SU-DHL-6 (cell line): ENCODE measurements around the gene KIF18B.

Experiments
- H2AFZ ChIP-seq: fragments of 200-600 bp; sonication (generic); 2 replicates; pipeline ENCODE4 v1.6.1; 2014; ENCODE audit warnings: low read depth, mild to moderate bottlenecking, moderate library complexity, mixed read lengths, antibody characterized with exemption, low read length; ENCODE audit not compliant: severe bottlenecking
- H3F3A ChIP-seq: fragments of 200-600 bp; shearing (Covaris generic); 2 replicates; pipeline ENCODE4 v1.6.0; 2016; ENCODE audit warnings: antibody characterized with exemption, mild to moderate bottlenecking; ENCODE audit not compliant: insufficient read depth
- H3K27ac ChIP-seq: fragments of 200-600 bp; sonication (generic); 2 replicates; pipeline ENCODE4 v1.5.1; 2016; ENCODE audit warnings: low read depth, mild to moderate bottlenecking, low read length, moderate library complexity, mixed read lengths
- H3K27me3 ChIP-seq: fragments of 200-600 bp; sonication (generic), shearing (Covaris generic); 2 replicates; pipeline ENCODE4 v1.6.0; 2014; ENCODE audit warnings: mild to moderate bottlenecking, low read length
- H3K36me3 ChIP-seq: fragments of 200-600 bp; sonication (generic); 2 replicates; pipeline ENCODE4 v1.6.1; 2014; ENCODE audit warnings: mild to moderate bottlenecking, low read length, mixed read lengths
- H3K4me2 ChIP-seq: fragments of 300-600, 200-600 bp; shearing (Covaris generic), sonication (generic); 2 replicates; pipeline ENCODE4 v1.6.0; 2014; ENCODE audit warnings: low read length, low read depth, mild to moderate bottlenecking; ENCODE audit not compliant: poor library complexity, severe bottlenecking
- H3K4me3 ChIP-seq: fragments of 200-600 bp; sonication (generic); 2 replicates; pipeline ENCODE4 v1.5.1; 2014; ENCODE audit warnings: antibody characterized with exemption, low read length, mild to moderate bottlenecking, mixed read lengths; ENCODE audit not compliant: insufficient read depth, poor library complexity, severe bottlenecking
- H3K79me2 ChIP-seq: fragments of 200-600 bp; sonication (generic); 2 replicates; pipeline ENCODE4 v1.6.1; 2014; ENCODE audit warnings: mild to moderate bottlenecking, low read length, moderate library complexity; ENCODE audit not compliant: insufficient read depth
- H3K9ac ChIP-seq: fragments of 200-600 bp; sonication (generic); 2 replicates; pipeline ENCODE4 v1.7.0; 2014; ENCODE audit warnings: mild to moderate bottlenecking, low read length
- H3K9me2 ChIP-seq: fragments of 200-600 bp; sonication (generic); replicated peaks from 2 replicates; pipeline ENCODE4 v1.6.1; 2014; ENCODE audit warnings: low read length; ENCODE audit not compliant: insufficient read depth
- H3K9me3 ChIP-seq: fragments of 200-600 bp; sonication (generic); 2 replicates; pipeline ENCODE4 v1.6.1; 2014; ENCODE audit warnings: low read length, mixed read lengths; ENCODE audit not compliant: insufficient read depth
- H4K20me1 ChIP-seq: fragments of 200-600 bp; sonication (generic); 2 replicates; pipeline ENCODE4 v1.6.1; 2014; ENCODE audit warnings: low read depth, mild to moderate bottlenecking, antibody characterized with exemption, low read length, moderate library complexity, mixed read lengths
- CTCF ChIP-seq: fragments of 200-600 bp; sonication (generic); IDR thresholded peaks from one replicate; pipeline ENCODE4 v1.5.1; 2017; ENCODE audit warnings: antibody characterized with exemption, mild to moderate bottlenecking, low read length, moderate library complexity; ENCODE audit not compliant: insufficient read depth, poor library complexity, severe bottlenecking
- EZH2phosphoT487 ChIP-seq: fragments of 200-600 bp; sonication (generic), shearing (Covaris generic); conservative IDR thresholded peaks from 2 replicates; pipeline ENCODE4 v1.6.1; 2018; ENCODE audit warnings: mild to moderate bottlenecking, antibody characterized with exemption, low read length, moderate library complexity, mixed read lengths

The KIF18B gene

DNA sequence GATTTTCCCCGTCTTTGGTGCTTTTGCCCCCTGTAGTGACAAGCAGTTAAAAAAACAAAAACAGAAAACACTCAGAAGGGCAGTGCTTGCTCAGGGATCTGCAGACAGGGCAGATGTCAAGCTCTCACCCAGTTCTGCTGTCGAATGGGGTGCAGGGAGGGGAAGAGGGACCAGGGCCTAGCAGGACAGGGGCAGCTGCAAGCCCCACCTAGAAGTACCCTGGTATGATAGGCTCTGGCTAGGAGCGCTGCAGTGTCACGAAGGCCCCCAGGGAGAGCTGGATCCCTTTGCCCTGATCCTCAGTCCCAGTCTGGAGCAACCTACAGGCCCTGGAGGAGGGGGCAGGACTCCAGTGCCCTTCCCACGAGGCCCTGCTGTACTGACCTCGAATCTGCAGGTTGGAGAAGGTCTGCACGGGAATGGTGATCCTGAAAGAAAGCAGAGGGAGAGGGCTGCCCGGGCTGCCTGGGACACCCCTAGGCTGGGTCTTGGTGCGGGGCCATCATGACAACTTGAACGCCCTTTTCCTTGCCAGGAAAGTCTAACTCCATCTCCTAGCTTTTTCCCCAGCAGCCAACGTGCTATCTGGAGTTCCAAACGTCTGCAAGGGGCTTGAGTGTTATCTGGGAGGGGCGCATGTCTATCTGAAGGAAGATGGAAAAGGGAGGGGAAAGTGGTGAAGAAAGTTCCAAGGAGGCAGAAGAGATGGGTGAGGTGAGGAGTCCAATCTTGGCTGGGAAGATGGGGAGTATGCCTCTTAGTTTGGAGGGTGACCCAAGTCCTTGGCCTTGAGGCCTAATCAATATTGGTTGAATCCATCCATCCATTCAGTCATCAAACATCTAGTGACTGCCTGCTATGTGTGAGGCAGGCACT lies 37.1 kb downstream of the KIF18B start:
- no peaks in the 10 kb centered on the region for H3K9me2 ChIP-seq
- H3K79me2 ChIP-seq, result no peaks in the 10 kb centered on the region
- H3K9ac ChIP-seq, result no peak overlapping the region
- TF ChIP-seq EZH2phosphoT487, result no peak
- no peak for TF ChIP-seq CTCF
- H4K20me1 ChIP-seq, result no peaks in the 10 kb centered on the region
- H2AFZ ChIP-seq, result no peak overlapping the region
- no peaks in the 10 kb centered on the region for H3F3A ChIP-seq
- H3K27ac ChIP-seq, result no peak overlapping the region
- no peaks in the 10 kb centered on the region for H3K9me3 ChIP-seq
- no peaks in the 10 kb centered on the region for H3K36me3 ChIP-seq
- H3K4me2 ChIP-seq, result no peak overlapping the region
- no peak overlapping the region for H3K4me3 ChIP-seq
- H3K27me3 ChIP-seq, result no peaks in the 10 kb centered on the region

GRCh38 chr17:44909681-44910144 lies 37.9 kb downstream of the KIF18B start:
- H2AFZ ChIP-seq, result no peak overlapping the region
- H3K4me2 ChIP-seq, result no peak overlapping the region
- TF ChIP-seq EZH2phosphoT487 (no peak), CTCF (no peak)
- H3K36me3 ChIP-seq, result no peaks in the 10 kb centered on the region
- no peaks in the 10 kb centered on the region for H3F3A ChIP-seq
- H3K9me3 ChIP-seq, result no peaks in the 10 kb centered on the region
- no peaks in the 10 kb centered on the region for H3K79me2 ChIP-seq
- H3K9me2 ChIP-seq, result no peaks in the 10 kb centered on the region
- H4K20me1 ChIP-seq, result no peaks in the 10 kb centered on the region
- H3K4me3 ChIP-seq, result no peak overlapping the region
- H3K27ac ChIP-seq, result no peak overlapping the region
- no peaks in the 10 kb centered on the region for H3K27me3 ChIP-seq
- H3K9ac ChIP-seq, result no peak overlapping the region

GRCh38 chr17:44908761-44909326 lies 38.7 kb downstream of the KIF18B start:
- no peak overlapping the region for H3K4me3 ChIP-seq
- H3K9me2 ChIP-seq, result no peaks in the 10 kb centered on the region
- no peaks in the 10 kb centered on the region for H3K79me2 ChIP-seq
- H3K9me3 ChIP-seq, result no peaks in the 10 kb centered on the region
- no peaks in the 10 kb centered on the region for H3K27me3 ChIP-seq
- H3K9ac ChIP-seq, result no peak overlapping the region
- H3K27ac ChIP-seq, result no peak overlapping the region
- H3F3A ChIP-seq, result no peaks in the 10 kb centered on the region
- H4K20me1 ChIP-seq, result no peaks in the 10 kb centered on the region
- H3K4me2 ChIP-seq, result no peak overlapping the region
- no peaks in the 10 kb centered on the region for H3K36me3 ChIP-seq
- H2AFZ ChIP-seq, result no peak overlapping the region
- TF ChIP-seq EZH2phosphoT487 (no peak), CTCF (no peak)
